NCI-H774 (cell line): ENCODE measurements around the gene SOX2.

Experiments
- DNase-seq: peaks from one replicate; lab custom pipeline; 2025; lab: John Stamatoyannopoulos, UW

SOX2 gene

DNA sequence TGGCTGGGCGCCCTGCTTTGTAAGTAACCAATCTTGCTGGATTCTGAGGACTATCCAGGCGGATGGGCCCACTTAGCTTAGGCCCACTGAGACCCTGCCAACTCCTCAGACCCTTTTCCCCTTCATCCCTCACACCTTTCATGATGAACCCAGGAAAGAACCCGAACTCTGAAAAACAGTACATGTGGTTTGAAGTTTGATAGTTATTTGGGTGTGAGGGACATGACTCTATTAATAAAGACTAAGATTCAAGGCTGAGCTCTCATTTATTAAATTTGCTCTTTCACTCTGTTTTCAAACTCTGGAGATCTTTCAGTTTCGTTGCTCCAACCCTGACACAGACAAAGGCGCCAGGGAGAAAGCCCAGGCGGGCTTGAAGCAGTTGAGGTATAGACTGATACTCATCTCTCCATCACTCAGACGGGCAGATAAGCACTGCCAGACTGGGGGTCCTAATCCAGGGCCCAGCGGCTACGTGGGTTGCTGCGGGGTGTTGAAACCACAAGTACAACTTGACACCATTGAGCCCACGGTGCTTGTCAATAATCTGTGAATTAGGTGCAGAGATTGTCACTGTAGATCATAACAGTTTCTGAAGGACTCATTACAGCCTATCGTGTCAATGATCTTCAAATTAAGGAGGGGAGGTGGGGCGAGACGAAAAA, 7.2 kb upstream of the SOX2 start:
- DNase-seq, result no peak

DNA sequence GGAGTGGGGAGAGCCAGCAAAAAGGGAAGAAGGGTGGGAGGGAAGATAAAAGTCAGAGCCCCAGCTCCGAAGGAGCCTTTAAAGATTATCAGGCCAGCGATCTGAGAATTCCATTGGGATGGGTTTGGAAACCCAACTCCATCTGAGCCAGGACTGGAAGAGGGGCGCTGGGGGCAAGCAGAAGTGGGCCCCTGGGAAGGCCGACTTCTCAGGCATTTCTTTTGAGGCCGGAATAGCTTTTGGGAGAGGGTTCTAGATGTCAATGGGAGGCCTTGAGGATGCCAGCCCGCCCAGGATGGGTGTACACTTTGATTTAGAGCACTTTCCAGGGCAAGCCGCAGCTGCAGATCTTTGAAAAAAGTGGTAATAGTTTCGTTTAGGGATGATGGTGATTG, 6.6 kb upstream of the SOX2 start:
- no peak for DNase-seq

DNA sequence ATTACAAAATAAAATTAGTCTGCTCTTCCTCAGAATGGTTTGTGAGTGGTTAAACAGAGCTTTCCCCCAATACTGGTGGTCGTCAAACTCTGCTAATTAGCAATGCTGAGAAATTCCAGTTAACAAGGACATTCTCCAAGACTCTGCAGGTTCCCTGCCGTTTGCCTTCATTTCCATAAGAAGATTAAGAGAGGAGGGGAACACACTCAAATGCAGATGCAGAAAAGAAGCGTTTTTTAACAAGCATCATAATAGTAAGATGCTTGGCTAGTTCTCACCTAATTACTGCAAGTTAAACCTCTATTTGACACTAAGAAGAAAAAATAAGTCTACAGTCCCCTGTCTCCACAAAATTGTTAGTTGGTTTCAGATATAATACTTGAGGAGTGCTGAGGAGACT, 3.7 kb upstream of the SOX2 start:
- no peak for DNase-seq

DNA sequence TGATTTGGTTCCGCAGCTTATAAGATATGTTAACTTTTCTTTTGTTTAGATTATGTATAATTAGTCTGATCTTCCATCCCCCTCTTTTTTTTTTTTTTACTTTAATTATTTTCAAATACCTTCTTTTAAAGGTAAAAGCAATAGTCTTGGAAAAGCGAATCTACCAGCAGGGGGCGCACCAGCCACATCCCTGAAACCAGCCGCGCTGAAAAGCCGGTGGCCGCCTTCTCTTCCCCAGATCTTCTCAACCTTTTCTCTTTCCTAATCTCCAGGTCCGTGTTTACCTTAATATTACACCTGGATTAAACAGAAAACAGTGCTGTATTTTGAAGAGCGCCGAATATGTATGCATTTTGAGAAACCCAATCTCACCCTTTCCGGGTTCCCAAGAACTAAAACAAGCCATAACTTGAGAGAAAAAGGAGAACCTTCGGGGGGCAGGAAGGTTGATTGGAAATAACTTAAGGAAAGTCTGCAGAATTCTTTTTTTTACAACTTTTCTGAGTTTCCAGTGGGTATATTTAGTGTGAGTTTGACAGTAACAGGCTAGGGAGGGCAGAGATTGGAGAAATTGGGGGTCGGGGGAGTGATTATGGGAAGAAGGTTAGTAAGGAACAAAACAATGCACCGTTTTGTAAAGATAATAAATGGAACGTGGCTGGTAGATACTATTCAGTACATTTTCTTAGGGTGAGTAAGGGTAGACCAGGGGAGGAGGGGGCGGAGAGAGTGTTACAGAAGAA, 2.0 kb upstream of the SOX2 start:
- peak; percentile 84 for DNase-seq

DNA sequence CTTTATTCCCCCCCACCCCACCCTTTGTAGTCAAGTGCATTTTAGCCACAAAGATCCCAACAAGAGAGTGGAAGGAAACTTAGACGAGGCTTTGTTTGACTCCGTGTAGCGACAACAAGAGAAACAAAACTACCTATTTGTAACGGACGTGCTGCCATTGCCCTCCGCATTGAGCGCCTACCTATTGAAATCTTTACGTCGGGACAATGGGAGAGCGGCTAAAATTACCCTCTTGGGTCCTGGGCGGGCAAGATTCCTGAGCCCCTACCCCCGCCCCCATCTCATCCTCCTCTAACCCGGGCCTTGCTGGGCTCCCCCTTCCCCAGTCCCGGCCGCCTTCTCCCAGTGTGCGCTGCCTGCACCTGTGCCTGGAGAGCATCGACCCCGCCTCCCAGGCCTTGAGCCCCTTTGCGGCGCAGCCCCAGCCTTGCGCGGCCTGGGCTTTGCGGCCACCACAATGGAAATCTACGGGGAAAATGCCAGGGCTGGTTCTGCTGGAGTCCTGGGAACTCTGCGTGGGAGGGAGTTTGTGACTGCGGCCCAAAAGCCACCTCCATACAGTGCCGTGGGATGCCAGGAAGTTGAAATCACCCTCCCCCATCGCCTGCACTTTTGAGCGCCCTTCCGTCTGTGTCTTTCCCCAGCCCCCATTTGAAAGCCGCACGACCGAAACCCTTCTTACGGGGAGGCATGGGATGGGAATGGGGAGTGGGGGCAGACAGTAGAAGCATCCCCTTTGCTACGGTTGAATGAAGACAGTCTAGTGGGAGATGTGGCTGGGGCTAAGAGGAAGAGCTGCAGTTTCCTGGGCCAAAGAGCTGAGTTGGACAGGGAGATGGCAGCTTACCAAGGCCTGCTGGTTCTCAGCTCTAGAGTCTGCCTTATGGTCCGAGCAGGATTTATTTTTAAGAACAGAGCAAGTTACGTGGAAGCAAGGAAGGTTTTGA, 1.1 kb upstream of the SOX2 start:
- peak; percentile 86 for DNase-seq

DNA sequence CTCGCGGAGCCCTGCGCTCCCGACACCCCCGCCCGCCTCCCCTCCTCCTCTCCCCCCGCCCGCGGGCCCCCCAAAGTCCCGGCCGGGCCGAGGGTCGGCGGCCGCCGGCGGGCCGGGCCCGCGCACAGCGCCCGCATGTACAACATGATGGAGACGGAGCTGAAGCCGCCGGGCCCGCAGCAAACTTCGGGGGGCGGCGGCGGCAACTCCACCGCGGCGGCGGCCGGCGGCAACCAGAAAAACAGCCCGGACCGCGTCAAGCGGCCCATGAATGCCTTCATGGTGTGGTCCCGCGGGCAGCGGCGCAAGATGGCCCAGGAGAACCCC, 464 bp downstream of the SOX2 start:
- no peak for DNase-seq

DNA sequence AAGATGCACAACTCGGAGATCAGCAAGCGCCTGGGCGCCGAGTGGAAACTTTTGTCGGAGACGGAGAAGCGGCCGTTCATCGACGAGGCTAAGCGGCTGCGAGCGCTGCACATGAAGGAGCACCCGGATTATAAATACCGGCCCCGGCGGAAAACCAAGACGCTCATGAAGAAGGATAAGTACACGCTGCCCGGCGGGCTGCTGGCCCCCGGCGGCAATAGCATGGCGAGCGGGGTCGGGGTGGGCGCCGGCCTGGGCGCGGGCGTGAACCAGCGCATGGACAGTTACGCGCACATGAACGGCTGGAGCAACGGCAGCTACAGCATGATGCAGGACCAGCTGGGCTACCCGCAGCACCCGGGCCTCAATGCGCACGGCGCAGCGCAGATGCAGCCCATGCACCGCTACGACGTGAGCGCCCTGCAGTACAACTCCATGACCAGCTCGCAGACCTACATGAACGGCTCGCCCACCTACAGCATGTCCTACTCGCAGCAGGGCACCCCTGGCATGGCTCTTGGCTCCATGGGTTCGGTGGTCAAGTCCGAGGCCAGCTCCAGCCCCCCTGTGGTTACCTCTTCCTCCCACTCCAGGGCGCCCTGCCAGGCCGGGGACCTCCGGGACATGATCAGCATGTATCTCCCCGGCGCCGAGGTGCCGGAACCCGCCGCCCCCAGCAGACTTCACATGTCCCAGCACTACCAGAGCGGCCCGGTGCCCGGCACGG, 991 bp downstream of the SOX2 start:
- peak; percentile 57 for DNase-seq

DNA sequence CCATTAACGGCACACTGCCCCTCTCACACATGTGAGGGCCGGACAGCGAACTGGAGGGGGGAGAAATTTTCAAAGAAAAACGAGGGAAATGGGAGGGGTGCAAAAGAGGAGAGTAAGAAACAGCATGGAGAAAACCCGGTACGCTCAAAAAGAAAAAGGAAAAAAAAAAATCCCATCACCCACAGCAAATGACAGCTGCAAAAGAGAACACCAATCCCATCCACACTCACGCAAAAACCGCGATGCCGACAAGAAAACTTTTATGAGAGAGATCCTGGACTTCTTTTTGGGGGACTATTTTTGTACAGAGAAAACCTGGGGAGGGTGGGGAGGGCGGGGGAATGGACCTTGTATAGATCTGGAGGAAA, 1.5 kb downstream of the SOX2 start:
- no peak for DNase-seq

DNA sequence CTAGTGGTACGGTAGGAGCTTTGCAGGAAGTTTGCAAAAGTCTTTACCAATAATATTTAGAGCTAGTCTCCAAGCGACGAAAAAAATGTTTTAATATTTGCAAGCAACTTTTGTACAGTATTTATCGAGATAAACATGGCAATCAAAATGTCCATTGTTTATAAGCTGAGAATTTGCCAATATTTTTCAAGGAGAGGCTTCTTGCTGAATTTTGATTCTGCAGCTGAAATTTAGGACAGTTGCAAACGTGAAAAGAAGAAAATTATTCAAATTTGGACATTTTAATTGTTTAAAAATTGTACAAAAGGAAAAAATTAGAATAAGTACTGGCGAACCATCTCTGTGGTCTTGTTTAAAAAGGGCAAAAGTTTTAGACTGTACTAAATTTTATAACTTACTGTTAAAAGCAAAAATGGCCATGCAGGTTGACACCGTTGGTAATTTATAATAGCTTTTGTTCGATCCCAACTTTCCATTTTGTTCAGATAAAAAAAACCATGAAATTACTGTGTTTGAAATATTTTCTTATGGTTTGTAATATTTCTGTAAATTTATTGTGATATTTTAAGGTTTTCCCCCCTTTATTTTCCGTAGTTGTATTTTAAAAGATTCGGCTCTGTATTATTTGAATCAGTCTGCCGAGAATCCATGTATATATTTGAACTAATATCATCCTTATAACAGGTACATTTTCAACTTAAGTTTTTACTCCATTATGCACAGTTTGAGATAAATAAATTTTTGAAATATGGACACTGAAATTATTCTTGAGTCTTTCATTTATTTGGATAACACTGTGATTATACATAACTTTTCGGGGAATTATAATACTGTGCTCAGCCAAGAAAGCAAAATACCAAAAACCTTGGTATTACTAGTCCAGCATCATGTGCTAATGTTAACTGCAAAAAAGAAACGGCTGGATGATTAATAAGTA, 2.2 kb downstream of the SOX2 start:
- DNase-seq, result peak; percentile 51

DNA sequence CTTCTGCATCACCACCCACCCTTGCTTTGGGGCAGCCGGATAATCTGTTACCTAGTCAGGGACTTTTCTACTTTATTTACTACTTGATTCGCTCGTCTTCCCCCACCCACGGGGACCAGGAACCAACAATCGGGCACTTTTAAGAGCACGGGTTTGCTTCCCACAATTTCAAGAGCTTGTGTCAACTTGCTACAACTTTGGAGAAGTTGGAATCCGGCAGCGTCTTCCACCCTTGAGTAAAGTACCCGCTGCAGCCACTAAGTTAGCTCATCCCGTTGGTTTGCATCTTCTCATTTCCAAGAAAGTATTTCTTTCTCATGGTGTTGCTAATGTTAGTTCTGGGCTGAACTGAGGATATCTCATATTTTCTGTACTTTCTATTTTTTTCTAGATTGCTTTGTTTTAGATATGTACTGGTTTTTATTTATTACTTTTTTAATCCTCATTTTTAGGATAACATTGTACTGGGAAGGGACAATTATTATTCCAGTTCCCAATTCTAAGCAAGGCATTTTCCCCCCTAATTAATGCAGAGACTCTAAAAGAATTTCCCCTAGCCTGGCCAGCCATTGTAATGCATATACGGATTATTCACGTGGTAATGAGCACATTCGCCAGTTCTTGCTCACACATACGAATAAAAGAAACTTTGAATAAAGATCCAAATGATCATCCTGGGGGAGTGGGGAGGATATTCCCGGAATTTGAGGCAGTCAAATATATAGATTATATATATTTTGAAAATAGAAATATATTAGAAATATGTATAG, 4.0 kb downstream of the SOX2 start:
- peak; percentile 72 for DNase-seq

DNA sequence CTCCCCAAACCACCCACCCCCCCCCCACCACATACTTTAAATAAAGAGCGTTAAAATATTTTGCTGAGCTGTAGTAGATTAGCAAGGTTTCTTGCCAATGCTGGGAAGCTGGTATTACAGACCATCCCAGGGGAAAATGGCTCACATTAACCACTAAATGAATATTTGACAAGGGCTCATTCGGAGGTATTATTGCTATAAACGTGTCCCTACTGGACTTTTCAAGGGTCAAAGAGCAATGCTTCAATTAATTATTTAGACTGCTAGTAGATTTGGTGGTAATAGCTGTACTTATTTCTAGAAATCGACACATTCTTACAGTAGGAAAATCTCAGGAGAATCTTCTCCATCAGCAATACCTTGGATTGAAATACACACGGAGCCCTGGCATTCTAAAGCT, 5.2 kb downstream of the SOX2 start:
- peak; percentile 40 for DNase-seq

DNA sequence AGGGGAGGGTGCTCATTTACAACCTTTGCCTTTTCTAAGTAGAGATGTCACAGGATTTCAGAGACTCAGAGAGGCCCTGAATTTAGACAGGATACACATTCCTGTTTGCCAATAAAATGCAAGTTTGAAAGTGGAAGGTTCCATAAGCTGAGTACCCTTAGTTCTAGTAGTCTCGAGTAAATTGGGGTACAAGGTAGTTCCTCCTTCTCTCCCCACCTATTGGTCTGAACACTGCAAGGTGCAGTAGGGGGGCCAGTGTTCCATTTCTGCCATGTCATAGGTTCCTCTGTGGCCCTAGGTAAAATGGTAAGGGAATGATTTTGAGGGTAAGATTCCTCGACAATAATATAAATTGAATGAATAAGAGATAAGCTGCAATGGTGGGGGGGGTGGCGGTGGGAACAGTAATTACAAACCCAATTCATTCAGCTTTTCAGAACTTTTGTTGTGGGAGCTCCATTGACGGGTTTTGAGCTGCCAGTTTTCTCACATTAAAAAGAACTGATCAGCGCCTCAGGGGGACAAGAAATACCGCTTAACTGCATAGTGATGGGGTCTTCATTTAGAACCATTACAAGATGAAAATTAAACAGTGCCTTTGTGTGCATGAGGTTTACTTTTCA, 5.9 kb downstream of the SOX2 start:
- DNase-seq, result peak; percentile 51

DNA sequence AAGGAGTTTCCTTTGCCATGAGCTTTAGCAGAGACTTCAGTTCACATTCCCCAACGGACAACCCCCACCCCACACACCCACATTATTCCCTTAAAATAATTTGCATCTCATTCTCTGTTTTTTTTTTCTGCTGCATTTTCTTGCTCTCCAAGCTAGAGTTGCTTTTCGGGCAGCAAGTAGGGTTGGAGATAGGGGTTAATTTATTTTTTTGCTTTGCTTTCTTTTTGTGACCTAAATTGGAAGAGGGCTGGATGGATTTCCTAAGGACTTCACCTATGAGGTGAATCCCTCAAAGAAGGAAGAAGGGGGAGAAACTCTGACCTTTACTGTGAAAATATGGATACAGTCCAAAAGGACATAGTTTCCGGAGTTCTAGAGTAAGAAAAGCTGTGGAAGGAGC, 6.6 kb downstream of the SOX2 start:
- DNase-seq, result no peak

DNA sequence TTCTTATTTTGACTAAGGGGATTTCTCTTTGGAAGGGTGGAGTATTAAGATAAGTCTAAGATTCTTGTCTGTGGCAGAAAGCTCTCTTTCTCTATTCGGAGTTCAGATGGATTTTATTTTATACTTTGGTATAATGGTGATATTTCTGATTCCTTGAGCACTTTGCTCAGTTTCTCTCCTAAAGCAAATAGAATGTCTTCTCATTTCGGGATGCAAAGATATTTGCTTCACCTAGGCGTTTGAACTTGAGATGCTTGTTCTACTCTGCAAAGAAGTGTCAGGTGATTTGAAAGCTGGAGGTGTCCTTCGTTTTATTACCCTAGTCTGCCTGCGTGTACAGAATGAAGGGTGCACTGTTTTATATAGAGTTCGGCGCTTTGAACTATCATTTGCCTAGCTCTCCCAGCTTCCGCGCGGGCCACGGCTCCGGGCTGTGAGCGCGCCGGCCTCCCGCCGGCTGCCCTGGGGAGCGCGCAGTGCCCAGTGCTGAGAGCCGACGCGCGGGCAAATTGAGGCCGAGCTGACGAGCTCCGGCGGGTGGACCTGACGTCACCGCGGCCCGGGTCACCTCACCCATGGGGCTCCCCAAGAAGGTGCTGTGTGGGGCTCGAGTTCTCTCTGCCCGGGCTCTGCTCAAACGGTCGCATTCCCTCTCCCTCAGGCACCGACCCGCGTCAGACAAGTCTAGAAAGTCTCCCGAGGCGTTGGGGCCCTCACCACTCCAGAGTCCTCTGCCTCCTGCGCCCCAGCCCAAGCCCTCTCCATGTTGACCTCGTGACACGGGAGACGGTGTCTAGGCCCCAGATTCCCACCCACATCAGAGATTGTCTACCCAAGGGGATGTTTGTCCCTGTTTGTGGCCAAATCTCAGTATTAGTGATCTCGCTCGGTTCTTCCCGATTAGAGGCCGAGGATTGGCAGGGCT, 7.5 kb downstream of the SOX2 start:
- DNase-seq, result peak; percentile 76

DNA sequence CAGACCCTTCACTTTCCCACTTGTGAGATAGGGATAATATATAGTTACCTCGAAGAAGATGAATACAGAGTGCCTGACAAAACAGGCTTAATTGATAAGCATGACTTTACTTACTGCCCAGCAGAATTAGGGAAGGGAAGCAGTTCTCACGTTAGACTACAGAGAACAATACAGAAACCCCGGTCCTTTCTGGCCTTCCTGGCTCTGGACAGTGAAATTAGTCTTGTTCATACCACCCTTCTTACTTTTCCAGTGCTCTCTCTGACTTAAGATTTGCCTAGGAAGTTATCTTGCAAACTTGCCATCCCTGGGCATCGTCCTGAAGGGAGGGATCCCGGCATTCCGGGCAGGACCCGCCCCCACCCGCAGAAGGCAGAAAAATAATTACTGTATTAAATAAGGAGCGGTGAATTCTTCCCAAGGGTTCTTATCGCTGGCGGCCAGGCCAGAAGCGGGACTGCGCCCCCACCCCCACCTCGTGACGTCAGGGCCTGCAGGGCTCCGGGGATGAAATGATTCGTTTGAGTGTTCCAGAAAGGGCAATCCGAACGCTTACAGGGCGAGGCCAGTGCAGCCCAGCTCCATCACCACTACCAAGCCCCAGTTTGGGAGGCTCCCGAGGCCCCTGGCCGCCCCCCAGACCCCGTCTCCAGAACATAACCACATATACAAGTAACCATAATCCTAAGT, 8.4 kb downstream of the SOX2 start:
- DNase-seq, result no peak

DNA sequence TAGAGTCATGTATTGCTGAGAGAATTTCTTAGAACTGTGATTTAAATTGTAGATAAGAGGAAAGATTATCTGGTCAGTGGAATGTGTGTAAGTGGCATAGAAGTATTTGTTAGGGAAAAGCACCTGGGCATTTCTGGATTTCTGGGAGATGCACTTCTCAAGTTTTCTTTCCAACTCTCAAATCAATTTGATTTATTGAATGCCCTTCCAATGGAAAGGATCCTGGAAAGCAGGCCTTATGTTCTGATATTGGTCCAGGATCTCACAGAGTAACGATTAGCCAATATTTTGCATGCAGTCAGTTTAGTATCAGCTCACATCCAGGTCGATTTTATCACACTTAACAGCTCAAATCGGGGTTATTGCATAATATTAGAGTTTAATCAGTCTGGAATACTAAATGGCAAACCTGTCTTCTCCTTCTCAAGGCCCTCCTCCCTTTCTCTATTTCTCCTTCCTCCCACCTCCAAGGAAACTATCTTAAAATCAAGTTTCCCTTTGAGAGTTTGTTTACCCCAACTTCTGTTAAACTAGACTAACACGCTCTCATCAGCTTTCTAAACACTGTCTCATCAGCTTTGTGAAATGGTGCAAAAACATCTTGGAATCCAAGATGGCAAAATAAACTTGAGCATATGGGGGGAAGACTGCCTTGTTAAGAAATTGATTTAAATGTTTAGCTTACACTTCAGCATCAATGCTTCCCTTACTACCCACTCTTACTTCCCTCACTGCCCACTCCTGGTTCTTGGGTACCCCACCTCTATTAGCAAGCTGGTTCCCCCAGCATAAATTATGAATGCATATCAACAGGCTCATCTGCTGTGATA, 9.5 kb downstream of the SOX2 start:
- DNase-seq, result no peak

DNA sequence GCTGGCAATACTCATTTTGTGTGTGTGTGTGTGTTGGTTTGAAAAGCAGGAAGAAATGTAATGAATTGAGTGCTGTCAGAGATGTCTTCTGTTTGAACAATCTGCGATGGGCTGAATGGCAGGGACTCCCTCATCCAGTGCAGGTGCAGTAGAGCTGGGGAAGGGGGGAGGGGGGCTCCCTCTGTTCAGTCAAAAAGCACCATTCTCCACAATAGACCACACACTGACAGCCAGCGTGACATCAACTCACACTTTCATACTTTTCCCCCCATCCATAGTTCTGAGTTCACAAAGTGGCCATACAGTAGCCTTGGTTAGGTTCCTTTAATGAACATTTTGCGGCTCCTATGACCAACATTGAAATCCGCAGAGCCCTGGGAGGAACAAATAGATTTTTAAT, 10.4 kb downstream of the SOX2 start:
- DNase-seq, result peak; percentile 76
